Measurements from ENCODE around the gene PIK3R1.
A peak's percentile ranks its signal among the peaks of the same experiment; 100 is the strongest.

Gene PIK3R1

GRCh38 chr5:68299105-68299504 lies 83.5 kb downstream of the PIK3R1 start:
- DNase-seq: no peak

GRCh38 chr5:68299575-68299974 lies 84.0 kb downstream of the PIK3R1 start:
- DNase-seq: no peak

DNA sequence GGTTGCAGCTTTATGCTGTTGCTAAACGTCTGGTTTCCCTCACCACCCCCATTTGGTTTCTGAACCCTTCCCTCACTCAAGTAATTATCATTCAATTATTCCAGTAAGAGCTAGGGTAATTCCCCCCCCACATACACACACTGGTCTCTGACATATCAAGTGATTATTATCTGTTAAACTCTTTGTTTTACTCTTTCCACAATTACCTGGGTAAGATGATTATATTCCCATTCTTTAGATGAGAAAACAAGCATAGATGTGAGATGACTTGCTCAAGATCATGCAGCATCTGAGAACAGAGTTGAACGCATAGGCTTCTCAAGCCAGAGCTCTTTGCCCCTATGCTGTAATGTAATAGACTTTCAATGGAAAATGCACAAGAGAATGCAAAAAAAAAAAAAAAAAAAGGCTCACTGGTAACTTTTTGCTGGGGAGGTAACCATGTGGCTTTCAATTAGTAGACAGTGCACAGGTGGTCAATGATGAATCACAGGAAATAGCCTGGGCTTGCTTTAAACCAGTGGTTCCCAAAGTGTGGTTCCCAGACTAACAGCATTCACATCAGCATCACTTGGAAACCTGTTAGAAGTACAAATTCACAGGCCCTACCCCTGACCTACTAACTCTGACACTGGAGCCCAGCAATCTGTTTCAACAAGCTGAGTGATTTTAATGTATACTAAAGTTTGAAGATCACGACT lies 87.6 kb downstream of the PIK3R1 start:
- DNase-seq: no peak

DNA sequence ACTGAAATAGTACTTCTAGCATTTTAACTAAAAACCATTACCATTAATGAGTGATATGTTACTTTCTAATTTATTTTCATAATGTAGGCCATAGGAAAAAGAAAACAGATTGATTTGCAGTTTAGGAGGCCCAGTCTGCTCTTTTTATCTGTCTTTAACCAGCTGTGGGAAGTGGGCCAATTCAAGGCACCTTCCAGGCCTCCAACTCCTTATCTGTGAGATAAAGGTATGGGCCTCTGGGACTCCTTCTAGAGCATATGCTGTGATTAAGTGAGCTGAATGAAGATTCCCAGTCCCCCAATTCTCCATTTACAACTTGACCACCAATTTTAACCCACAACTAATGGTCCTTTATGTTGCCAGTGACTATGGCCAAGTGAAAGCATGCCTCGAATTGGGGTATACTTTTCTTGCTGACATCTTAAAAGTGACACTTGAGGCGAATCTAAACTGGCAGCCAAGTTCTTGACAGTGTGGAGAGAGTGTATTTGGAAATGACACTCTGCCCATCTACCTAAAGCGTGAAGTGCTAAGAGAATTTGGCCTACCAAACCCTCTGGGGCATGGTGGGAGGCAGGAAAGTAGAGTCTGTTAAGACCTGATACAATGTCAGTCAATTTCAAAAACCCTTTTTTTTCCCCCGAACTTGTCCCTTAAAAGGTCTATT lies 88.3 kb downstream of the PIK3R1 start:
- DNase-seq: no peak

- peak in 1 of 5 experiments; percentile 45 for DNase-seq
These were observed 89.0 kb downstream of the PIK3R1 start for GRCh38 chr5:68304421-68305052.

GRCh38 chr5:68305223-68305870 lies 89.8 kb downstream of the PIK3R1 start:
- DNase-seq: no peak

DNA sequence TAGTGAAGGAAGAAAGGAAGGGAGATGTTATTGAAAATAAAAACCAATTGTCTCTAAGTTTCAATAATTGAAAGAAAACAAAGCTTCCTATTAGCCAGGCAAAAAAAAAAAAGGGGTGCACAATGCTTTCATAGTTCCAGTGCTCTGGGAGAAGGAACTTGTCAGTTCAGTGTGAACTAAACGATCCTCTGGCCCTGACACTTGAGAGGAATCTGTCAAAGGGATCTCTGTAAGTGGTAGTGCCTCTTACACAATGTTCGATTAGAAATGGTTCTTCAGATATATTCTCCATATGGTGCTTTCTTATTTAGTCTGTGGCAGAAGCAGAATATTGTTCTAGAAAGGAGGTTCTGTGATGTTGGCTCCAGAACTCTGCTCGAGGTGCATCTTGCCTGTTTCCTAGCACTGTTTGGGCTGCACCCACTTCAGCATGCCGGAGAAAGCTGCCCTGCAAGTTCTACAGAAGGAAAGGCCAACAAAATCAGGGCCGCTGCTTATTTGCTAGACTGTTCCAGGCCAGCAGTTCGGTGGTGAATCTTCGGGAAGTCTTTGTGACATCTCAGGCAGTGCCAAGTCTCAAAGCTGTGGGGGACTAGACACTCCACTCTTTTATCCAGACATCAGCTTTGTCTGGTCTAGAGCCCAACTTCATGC lies 90.9 kb downstream of the PIK3R1 start:
- DNase-seq: no peak

DNA sequence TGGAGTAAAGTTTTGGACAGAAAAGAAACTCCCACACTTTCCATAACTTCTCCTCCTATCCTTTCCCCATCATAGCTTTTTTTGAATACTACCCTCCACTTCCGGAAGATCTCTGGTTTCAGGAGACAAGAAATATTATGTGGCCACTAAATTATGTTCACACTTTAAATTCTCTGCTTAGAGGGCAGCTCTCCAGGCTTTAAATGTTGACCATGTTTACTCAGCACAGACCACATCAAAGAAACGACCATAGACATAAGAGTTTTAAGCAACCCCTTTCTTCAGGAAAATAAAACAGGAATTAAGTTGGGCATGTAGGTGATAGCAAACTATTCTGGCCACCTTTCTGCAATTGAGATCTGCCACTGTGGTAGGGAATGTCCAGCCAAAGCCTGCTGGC lies 97.8 kb downstream of the PIK3R1 start:
- no peak for DNase-seq

DNA sequence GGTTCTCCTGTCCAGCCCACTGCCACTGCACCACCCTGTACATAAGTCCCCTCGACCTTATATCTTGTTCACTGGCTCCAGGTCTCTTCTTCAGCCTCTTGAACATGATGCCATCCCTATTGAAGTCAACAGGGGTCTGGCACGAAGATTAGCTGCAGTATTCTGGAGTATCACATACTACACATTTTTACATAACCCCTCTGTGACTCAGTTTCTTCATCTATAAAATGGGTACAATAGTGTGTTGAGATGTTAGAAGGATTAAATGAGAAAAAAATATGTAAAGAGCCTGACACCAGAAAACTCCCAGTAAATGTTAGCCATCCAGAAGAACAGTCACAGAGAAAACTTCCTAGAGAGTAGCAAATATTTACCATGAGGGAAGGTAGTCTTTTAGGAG lies 98.9 kb downstream of the PIK3R1 start:
- DNase-seq: no peak

DNA sequence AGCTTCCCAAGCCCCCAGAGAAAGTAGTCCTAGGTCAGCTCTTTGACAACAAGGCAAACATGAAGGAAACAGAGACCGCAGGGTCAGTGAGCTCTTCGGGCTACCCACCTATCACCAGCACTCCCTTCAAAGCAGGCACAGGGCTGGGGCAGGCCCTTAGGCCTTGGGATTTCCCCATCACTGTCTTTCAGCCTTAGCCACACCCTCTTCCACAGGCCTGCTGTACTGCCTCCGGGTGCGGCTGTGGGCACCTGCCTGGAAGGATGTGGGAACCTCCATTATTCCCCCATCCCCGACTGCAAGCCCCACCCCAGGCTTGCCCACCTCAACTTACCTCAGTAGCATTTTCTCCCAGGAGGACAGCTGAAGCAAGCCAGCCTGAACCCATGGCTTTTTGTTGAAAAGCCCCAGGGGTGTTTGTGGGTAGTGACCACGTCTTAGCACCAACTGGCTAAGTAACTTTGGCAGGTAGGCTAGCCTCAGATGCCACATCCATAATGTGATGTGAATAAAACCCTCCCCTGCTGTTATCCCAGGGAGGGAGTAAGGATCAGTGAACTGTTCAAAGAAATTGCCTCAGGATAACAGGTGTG lies 100.2 kb downstream of the PIK3R1 start:
- peak in 3 of 5 experiments; percentile 18 to 56 (median 33) for DNase-seq

- DNase-seq: no peak
These were observed 100.9 kb downstream of the PIK3R1 start for GRCh38 chr5:68316469-68316868.

- no peak for DNase-seq
These were observed 102.1 kb downstream of the PIK3R1 start for GRCh38 chr5:68317646-68318045.

- DNase-seq: no peak
These were observed 103.6 kb downstream of the PIK3R1 start for GRCh38 chr5:68318955-68319705.

GRCh38 chr5:68319706-68320412 lies 104.3 kb downstream of the PIK3R1 start:
- DNase-seq: no peak

DNA sequence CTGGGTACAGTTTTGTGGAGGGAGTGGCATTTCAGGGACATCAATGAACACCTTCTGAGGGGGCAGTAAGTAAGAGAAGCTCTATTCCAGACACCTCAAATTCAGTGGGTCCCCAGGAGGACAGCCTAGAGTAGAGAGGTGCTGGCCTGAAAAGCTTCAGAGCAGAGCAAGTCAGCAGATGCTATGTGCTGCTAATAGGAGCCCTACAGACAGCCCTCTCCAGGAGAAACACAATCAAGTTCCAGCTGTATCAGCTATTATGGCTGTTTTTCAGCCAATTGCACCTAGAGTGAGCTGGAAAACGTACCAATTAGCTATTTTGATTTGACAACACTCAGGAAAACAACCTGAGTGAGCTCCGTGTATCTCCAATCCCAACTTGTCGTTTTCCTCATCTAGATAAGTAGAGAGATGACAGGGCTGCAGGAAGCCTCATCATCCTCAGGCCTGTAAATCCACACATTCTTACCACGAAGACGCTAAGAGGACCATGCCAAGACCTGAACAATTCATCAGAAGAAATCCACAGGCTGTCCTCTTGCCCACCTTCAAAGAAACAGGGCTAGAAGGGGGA lies 104.9 kb downstream of the PIK3R1 start:
- no peak for DNase-seq

- no peak for DNase-seq
These were observed 109.6 kb downstream of the PIK3R1 start for GRCh38 chr5:68325065-68325580.

- no peak for DNase-seq
These were observed 114.1 kb downstream of the PIK3R1 start for GRCh38 chr5:68329554-68330255.

- DNase-seq: no peak
These were observed 115.0 kb downstream of the PIK3R1 start for GRCh38 chr5:68330574-68330973.

DNA sequence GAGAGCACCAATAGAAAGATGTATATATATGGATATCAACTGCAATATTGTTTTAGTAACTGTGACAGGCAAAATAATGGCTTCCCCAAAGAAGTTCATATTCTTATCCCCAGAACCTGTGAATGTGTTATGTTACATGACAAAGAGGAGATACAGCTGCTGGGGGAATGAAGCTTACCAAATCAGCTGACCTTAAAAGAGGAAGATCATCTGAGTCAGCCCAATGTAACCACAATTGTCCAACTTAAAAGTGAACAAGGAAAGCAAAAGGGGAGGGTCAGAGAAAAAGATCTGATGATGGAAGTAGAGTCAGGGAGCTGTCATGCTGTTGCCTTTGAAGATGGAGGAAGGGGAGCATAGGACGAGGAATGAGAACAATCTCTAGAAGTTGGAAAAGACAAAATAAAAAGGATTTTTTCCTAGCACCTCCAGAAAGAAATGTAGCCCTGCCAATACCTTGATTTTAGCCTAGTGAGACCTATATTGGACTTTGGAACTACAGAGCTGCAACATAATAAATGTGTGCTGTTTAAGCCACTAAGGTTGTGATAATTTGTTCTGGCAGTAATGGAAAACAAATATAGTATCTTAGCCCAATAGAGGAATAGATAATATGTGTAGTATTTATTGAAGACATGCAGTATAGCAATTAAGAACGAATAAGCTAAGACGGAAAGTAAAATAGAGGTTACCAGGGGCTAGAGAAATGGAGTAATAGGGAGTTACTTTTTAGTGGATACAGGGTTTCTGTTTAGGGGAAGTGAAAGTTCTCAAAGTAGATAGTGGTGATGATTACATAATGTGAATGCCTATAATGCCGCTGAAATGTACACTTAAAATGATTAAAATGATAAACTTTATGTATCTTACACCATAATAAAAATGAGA lies 115.9 kb downstream of the PIK3R1 start:
- no peak for DNase-seq

Measured in T-helper 2 cell (primary cell).